H7 (cell line): ENCODE results near the gene MAP2K1. TPM values are rescaled to one million over a fixed set of nuclear protein-coding genes. Genes with fewer than 3 reads are reported as not detected.
A peak's percentile ranks its signal among the peaks of the same experiment; 100 is the strongest.

Source experiments
- DNase-seq: peaks from one replicate; pipeline ENCODE4 v3.0.0; 2012
- H3K27me3 ChIP-seq: 2 replicates; pipeline ENCODE4 v1.6.0; 2011; ENCODE audit warnings: mild to moderate bottlenecking, low read length; ENCODE audit not compliant: control insufficient read depth, insufficient read depth
- H3K36me3 ChIP-seq: replicated peaks from 2 replicates; pipeline ENCODE4 v1.5.1; 2011; ENCODE audit warnings: low read length; ENCODE audit not compliant: control insufficient read depth, insufficient read depth
- H3K4me3 ChIP-seq: 2 replicates; pipeline ENCODE4 v1.5.1; 2011; ENCODE audit warnings: low read depth, mild to moderate bottlenecking, control low read depth, low read length, moderate library complexity; ENCODE audit not compliant: insufficient read depth
- total RNA-seq: library from RNA; depleted of rRNA; stranded (reverse); fragments of >200 nt; shearing (Covaris generic); gene quantifications from 2 replicates; pipeline ENCODE4 v1.2.3, GENCODE V29; 2014; rRNA removed

Gene MAP2K1
- total RNA-seq, 1 experiment from 2014 or later: 45.8 TPM

DNA sequence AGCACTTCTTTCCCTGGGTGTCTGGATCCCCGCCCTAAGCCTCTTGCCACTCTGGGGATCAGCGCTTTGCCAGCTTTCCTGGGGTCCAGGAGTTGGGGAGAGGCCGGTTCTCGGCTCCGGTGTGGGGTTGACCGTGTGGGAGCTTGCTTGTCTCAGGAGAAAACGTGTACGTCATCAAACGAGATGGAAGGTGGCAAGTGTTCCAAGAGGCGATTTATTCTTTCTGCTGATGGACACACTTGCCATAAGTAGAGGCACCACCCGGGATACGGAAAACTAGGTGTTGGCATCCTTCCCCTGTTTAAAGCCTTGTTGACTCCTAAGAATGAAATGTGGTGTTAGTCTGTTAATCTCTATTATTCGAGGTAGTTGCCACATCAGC lies 118.7 kb downstream of the MAP2K1 start:
- Histone ChIP-seq H3K36me3 (peaks cover 28% of the 10 kb centered on the region), H3K27me3 (no peaks in the 10 kb centered on the region), H3K4me3 (peak overlapping the region; percentile 96)
- DNase-seq: no peak

DNA sequence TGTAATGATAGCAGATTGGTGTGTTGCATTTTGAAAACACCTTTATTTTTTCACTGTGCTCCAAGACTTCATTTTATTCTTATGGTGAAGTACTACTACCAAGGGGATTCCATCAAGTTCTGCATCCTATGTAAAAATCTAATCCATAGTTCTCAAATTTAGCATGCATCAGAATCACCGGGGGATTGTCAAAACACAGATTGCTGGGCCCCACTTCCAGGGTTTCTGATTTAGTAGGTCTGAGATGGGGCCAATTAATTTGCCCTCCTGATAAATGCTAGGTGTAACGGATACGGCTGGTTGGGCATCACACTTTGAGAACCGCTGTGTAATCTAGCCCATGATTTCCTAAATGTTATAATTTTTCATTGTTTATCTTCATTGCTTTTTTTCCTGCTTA lies 119.1 kb downstream of the MAP2K1 start:
- H3K4me3 ChIP-seq: peak overlapping the region; percentile 96
- H3K36me3 ChIP-seq: peaks cover 24% of the 10 kb centered on the region
- DNase-seq: no peak
- H3K27me3 ChIP-seq: no peaks in the 10 kb centered on the region

- DNase-seq: no peak
- H3K27me3 ChIP-seq: no peaks in the 10 kb centered on the region
- H3K36me3 ChIP-seq: peaks cover 4% of the 10 kb centered on the region
Measured at GRCh38 chr15:66508293-66508883, 121.7 kb downstream of the MAP2K1 start.

GRCh38 chr15:66514586-66514985 lies 127.9 kb downstream of the MAP2K1 start:
- peaks cover 6% of the 10 kb centered on the region for H3K36me3 ChIP-seq
- DNase-seq: no peak
- H3K27me3 ChIP-seq: no peaks in the 10 kb centered on the region
- no peak overlapping the region for H3K4me3 ChIP-seq

More at GRCh38 chr15:66508293-66508883, 121.7 kb downstream of the MAP2K1 start:
- no peak overlapping the region for H3K4me3 ChIP-seq

DNA sequence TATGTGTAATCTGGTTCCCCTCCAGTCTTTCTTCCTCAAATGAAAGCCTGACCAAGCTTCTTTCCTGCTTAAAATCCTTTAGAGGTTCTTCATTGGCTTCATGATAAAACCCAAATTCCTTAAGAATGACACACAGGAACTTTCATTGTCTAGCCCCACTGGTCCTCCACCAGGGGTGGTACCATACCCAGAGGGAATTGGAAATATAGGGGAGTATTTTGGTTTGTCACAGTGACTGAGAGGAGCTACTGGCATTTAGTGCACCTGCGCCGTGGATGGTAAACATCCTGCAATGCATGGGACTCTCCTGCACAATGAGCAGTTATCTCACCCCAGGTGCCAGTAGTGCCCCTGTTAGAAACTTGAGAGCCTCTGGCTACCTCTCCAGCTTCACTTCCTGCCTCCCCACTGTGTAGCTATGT lies 129.2 kb downstream of the MAP2K1 start:
- no peaks in the 10 kb centered on the region for H3K27me3 ChIP-seq
- H3K4me3 ChIP-seq: no peak overlapping the region
- H3K36me3 ChIP-seq: peaks cover 7% of the 10 kb centered on the region
- DNase-seq: no peak

DNA sequence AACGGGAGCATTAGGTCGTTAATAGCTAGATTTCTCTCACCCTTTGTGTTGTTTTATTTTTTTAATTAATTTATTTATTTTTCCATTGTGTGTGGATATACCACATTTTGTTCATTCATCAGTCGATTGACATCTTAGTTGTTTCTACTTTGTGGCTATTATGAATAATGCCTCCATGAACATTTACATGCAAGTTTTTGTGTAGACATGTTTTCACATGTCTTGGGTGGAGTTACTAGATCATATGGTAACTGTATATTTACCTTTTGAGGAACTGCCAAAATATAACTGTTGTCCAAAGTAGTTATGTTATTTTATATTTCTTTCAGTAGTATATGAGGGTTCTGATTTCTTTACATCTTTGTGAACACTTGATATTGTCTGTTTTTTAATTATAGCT lies 137.2 kb downstream of the MAP2K1 start:
- H3K27me3 ChIP-seq: no peaks in the 10 kb centered on the region
- peaks cover 10% of the 10 kb centered on the region for H3K36me3 ChIP-seq
- H3K4me3 ChIP-seq: no peak overlapping the region
- DNase-seq: no peak

DNA sequence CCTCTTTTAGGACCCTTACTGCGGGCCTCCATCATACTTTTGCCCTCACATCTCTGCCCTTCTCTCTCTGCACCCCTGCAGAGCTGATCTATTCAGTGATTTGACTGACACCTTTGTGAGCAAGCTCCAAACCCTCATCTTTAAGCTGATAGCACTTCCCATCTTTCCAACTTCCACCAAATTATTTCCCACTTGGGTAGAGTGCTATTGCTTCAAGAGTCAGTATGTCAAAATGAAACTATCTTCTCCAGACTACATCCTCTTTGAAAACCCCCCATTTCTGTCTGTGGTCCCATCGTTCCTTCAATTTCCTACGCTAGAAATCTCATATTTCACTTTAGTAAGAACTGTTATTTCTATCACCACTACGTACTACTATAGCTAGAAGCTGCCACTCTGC lies 138.1 kb downstream of the MAP2K1 start:
- Histone ChIP-seq H3K27me3 (no peaks in the 10 kb centered on the region), H3K36me3 (peaks cover 16% of the 10 kb centered on the region), H3K4me3 (no peak overlapping the region)
- DNase-seq: no peak

- Histone ChIP-seq H3K36me3 (peaks cover 12% of the 10 kb centered on the region), H3K27me3 (no peaks in the 10 kb centered on the region), H3K4me3 (no peak overlapping the region)
- DNase-seq: no peak
Measured at GRCh38 chr15:66535056-66535455, 148.3 kb downstream of the MAP2K1 start.

Other genes starting within 250 kb of the MAP2K1 start
- 0.67 and 0.76 TPM in 2 replicates for gene MEGF11, start 133.2 kb upstream of the MAP2K1 start, total RNA-seq
- 26.9 and 28.4 TPM in 2 replicates for gene DIS3L, start 93.3 kb upstream of the MAP2K1 start, total RNA-seq
- 16.2 and 17.0 TPM in 2 replicates for gene TIPIN, start 30.2 kb upstream of the MAP2K1 start, total RNA-seq
- 23.9 and 29.6 TPM in 2 replicates for gene SNAPC5, start 110.8 kb downstream of the MAP2K1 start, total RNA-seq
- gene RPL4, start 117.9 kb downstream of the MAP2K1 start, total RNA-seq: 5,862 and 6,291 TPM in 2 replicates
- gene ZWILCH, start 118.4 kb downstream of the MAP2K1 start, total RNA-seq: 57.8 and 68.3 TPM in 2 replicates
- gene LCTL, start 179.1 kb downstream of the MAP2K1 start, total RNA-seq: 1.9 TPM in 2 replicates